VCaP (cell line): ENCODE measurements around the gene CRYGC.

Experiments
- H3K27ac ChIP-seq: fragments of 450-650 bp; 2 replicates; pipeline ENCODE4 v1.5.1; 2017
- TF ChIP-seq, protein P1 (sequence below): fragments of 450-650 bp; conservative IDR thresholded peaks from 2 replicates; pipeline ENCODE4 v1.5.1; 2017; ENCODE audit warnings: mild to moderate bottlenecking, moderate library complexity

The CRYGC gene

GRCh38 chr2:208086029-208086428 lies 43.6 kb downstream of the CRYGC start:
- no peak overlapping the region for H3K27ac ChIP-seq
- TF ChIP-seq, protein P1, sequence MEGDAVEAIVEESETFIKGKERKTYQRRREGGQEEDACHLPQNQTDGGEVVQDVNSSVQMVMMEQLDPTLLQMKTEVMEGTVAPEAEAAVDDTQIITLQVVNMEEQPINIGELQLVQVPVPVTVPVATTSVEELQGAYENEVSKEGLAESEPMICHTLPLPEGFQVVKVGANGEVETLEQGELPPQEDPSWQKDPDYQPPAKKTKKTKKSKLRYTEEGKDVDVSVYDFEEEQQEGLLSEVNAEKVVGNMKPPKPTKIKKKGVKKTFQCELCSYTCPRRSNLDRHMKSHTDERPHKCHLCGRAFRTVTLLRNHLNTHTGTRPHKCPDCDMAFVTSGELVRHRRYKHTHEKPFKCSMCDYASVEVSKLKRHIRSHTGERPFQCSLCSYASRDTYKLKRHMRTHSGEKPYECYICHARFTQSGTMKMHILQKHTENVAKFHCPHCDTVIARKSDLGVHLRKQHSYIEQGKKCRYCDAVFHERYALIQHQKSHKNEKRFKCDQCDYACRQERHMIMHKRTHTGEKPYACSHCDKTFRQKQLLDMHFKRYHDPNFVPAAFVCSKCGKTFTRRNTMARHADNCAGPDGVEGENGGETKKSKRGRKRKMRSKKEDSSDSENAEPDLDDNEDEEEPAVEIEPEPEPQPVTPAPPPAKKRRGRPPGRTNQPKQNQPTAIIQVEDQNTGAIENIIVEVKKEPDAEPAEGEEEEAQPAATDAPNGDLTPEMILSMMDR: no peak

DNA sequence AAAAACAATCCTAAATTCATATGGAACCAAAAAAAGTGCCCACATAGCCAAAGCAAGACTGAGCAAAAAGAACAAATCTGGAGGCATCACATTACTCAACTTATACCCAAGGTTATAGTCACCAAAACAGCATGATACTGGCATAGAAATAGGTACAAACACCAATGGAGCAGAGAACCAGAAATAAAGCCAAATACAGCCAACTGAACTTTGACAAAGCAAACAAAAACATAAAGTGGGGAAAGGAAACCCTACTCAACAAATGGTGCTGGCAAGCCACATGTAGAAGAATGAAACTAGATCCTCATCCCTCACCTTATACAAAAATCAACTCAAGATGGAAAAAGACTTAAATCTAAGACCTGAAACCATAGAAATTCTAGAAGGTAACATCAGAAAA lies 45.8 kb downstream of the CRYGC start:
- no peak overlapping the region for H3K27ac ChIP-seq
- TF ChIP-seq, protein P1: no peak
